Neuronal stem cell (in vitro differentiated cells): ENCODE data around the gene OSGEP.

Experiments used
- DNase-seq: peaks from one replicate; pipeline ENCODE4 v3.0.0-alpha.2; 2013; ENCODE audit warnings: low spot score
- H2AFZ ChIP-seq: one replicate; pipeline ENCODE4 v1.6.1; 2013; ENCODE audit warnings: mild to moderate bottlenecking, low read length, inconsistent platforms
- H2AK5ac ChIP-seq: 2 replicates; pipeline ENCODE4 v1.6.1; 2013; ENCODE audit warnings: low read depth, mild to moderate bottlenecking, inconsistent platforms, low read length, moderate library complexity, mixed read lengths
- H2BK120ac ChIP-seq: 2 replicates; pipeline ENCODE4 v1.6.1; 2013; ENCODE audit warnings: low read depth, mild to moderate bottlenecking, inconsistent platforms, low read length, moderate library complexity, mixed read lengths
- H2BK12ac ChIP-seq: one replicate; pipeline ENCODE4 v1.6.1; 2013; ENCODE audit warnings: low read length, inconsistent platforms
- H2BK15ac ChIP-seq: 2 replicates; pipeline ENCODE4 v1.6.1; 2013; ENCODE audit warnings: mild to moderate bottlenecking, low read length, inconsistent platforms, mixed read lengths
- H2BK5ac ChIP-seq: one replicate; pipeline ENCODE4 v1.6.1; 2013; ENCODE audit warnings: inconsistent platforms, mild to moderate bottlenecking, low read length, moderate library complexity
- H3K14ac ChIP-seq: one replicate; pipeline ENCODE4 v1.6.1; 2013; ENCODE audit warnings: low read length, inconsistent platforms
- H3K18ac ChIP-seq: 2 replicates; pipeline ENCODE4 v1.6.1; 2013; ENCODE audit warnings: low read length, inconsistent platforms
- H3K23ac ChIP-seq: 2 replicates; pipeline ENCODE4 v1.6.1; 2013; ENCODE audit warnings: low read depth, mild to moderate bottlenecking, mixed read lengths, low read length, inconsistent platforms; ENCODE audit not compliant: poor library complexity
- H3K27ac ChIP-seq: replicated peaks from 3 replicates; pipeline ENCODE4 v1.5.1; 2013; ENCODE audit warnings: low read length, inconsistent platforms
- H3K27me3 ChIP-seq, 3 experiments: 2 replicates each; pipeline ENCODE4 v1.6.1; 2013; ENCODE audit warnings: low read length in 3 of 3, mild to moderate bottlenecking in 2 of 3, inconsistent platforms in 1 of 3, low read depth in 1 of 3, mixed read lengths in 1 of 3, moderate library complexity in 1 of 3; ENCODE audit not compliant: control insufficient read depth in 3 of 3, insufficient read depth in 3 of 3
- H3K36me3 ChIP-seq, 2 donors: replicated peaks in 1 of 2; 2 replicates each; pipeline ENCODE4 v1.6.1; 2013; ENCODE audit warnings: low read length in 2 of 2; ENCODE audit not compliant: control insufficient read depth in 2 of 2, insufficient read depth in 2 of 2
- H3K4ac ChIP-seq: 2 replicates; pipeline ENCODE4 v1.6.1; 2013; ENCODE audit warnings: inconsistent platforms, mild to moderate bottlenecking, low read length, moderate library complexity
- H3K4me1 ChIP-seq, 2 donors: 1 replicate in 1 of 2; 2 replicates in 1 of 2; pipeline ENCODE4 v1.6.1; 2013; ENCODE audit warnings: low read length in 2 of 2, low read depth in 1 of 2; ENCODE audit not compliant: control insufficient read depth in 2 of 2, insufficient read depth in 1 of 2
- H3K4me2 ChIP-seq: one replicate; pipeline ENCODE4 v1.6.1; 2013; ENCODE audit warnings: mild to moderate bottlenecking, low read length, inconsistent platforms; ENCODE audit not compliant: insufficient read depth, poor library complexity, severe bottlenecking
- H3K4me3 ChIP-seq, 2 donors: 2 replicates each; pipeline ENCODE4 v1.5.1; 2013; ENCODE audit warnings: low read length in 2 of 2, mild to moderate bottlenecking in 2 of 2, inconsistent platforms in 1 of 2, moderate library complexity in 1 of 2
- H3K79me1 ChIP-seq: one replicate; pipeline ENCODE4 v1.6.1; 2013; ENCODE audit warnings: low read depth, mild to moderate bottlenecking, inconsistent platforms, low read length, moderate library complexity
- H3K9ac ChIP-seq: one replicate; pipeline ENCODE4 v1.6.1; 2013; ENCODE audit warnings: mild to moderate bottlenecking, low read depth, low read length, inconsistent platforms; ENCODE audit not compliant: poor library complexity
- H3K9me3 ChIP-seq, 2 donors: replicated peaks in 1 of 2; 2 replicates each; pipeline versions ENCODE3 to v1.6.1; 2013; ENCODE audit warnings: low read length in 2 of 2, mild to moderate bottlenecking in 2 of 2, inconsistent platforms in 1 of 2, low read depth in 1 of 2, mixed read lengths in 1 of 2, moderate library complexity in 1 of 2; ENCODE audit not compliant: control insufficient read depth in 2 of 2, insufficient read depth in 1 of 2
- H4K8ac ChIP-seq: one replicate; pipeline ENCODE4 v1.6.1; 2013; ENCODE audit warnings: low read depth, mild to moderate bottlenecking, inconsistent platforms, low read length, moderate library complexity
- H4K91ac ChIP-seq: one replicate; pipeline ENCODE4 v1.6.1; 2013; ENCODE audit warnings: low read length, low read depth, mild to moderate bottlenecking, inconsistent platforms; ENCODE audit not compliant: poor library complexity
- whole genome bisulfite sequencing, 2 donors: extraction: QIAGEN DNeasy Blood & Tissue Kit; methylation state at CpG; one replicate each; pipeline ENCODE4 v1.1.7; 2013; ENCODE audit warnings: missing lambda C conversion rate in 2 of 2, mixed read lengths in 1 of 2; ENCODE audit not compliant: insufficient read length in 2 of 2, insufficient replicate concordance in 1 of 2; ENCODE audit errors: extremely low coverage in 2 of 2; 5-methylcytosine and 5-hydroxymethylcytosine counted together

The OSGEP gene

DNA sequence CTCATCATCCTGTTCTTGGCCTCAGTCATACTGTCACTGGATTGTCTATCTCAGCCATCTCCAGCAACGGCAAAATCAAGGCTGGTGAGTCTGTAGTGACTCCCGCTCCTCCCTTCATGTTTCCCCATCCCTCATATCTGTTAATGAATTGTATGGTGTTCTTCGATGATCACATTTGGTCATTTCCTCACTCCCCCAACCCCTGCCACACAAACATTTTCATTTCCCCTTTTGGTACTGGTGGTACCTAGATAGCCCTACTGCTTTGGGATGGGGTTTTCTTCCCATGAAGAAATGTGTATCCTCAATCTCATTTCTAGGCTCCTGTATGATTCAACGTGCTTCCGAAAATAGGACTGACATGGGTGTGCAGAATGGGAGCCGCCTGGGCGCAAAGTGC lies 15.9 kb downstream of the OSGEP start:
- H3K14ac ChIP-seq = no peak overlapping the region
- H4K8ac ChIP-seq = no peak overlapping the region
- WGBS, 2 donors = no CpG with 5 or more reads among the region's 7 CpGs
- peaks cover 0 to 4% of the 10 kb centered on the region in 2 donors for H3K36me3 ChIP-seq
- H3K9me3 ChIP-seq = no peaks in the 10 kb centered on the region
- H4K91ac ChIP-seq = no peak overlapping the region
- no peak overlapping the region for H2BK120ac ChIP-seq
- DNase-seq = no peak
- no peak overlapping the region for H3K9ac ChIP-seq
- no peak overlapping the region for H3K4ac ChIP-seq
- no peak overlapping the region for H3K4me2 ChIP-seq
- H3K27me3 ChIP-seq = peaks cover 0 to 43% (median 10%) of the 10 kb centered on the region in 3 experiments
- no peak overlapping the region for H3K27ac ChIP-seq
- H2BK12ac ChIP-seq = no peak overlapping the region
- H3K79me1 ChIP-seq = no peaks in the 10 kb centered on the region
- no peak overlapping the region for H2BK5ac ChIP-seq
- H2AFZ ChIP-seq = no peak overlapping the region
- no peak overlapping the region for H2AK5ac ChIP-seq
- no peak overlapping the region for H3K18ac ChIP-seq
- no peaks in the 10 kb centered on the region for H3K4me1 ChIP-seq
- no peak overlapping the region for H3K4me3 ChIP-seq
- H2BK15ac ChIP-seq = no peak overlapping the region
- no peak overlapping the region for H3K23ac ChIP-seq

DNA sequence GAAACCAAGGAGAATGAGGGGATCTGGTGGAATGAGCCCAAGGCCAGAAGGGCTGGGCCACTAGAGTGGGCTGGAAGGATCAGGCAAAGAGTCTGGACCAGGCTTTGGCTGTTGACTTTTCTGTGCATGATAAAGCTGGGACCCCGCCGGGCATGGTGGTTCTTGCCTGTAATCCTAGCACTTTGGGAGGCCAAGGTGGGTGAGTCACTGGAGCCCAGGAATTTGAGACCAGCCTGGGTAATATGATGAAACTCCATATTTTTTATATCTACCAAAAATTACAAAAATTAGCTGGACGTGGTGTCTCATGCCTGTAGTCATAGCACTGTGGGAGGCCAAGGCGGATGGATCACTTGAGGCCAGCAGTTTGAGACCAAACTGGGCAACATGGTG lies 18.3 kb downstream of the OSGEP start:
- no peaks in the 10 kb centered on the region for H3K4me1 ChIP-seq
- H3K79me1 ChIP-seq = no peaks in the 10 kb centered on the region
- no peaks in the 10 kb centered on the region for H3K36me3 ChIP-seq
- no peak overlapping the region for H4K91ac ChIP-seq
- H2AK5ac ChIP-seq = no peak overlapping the region
- DNase-seq = no peak
- no peaks in the 10 kb centered on the region for H3K9me3 ChIP-seq
- H3K4me2 ChIP-seq = no peak overlapping the region
- H2BK5ac ChIP-seq = no peak overlapping the region
- no peak overlapping the region for H4K8ac ChIP-seq
- no peak overlapping the region for H3K9ac ChIP-seq
- no peak overlapping the region for H2BK15ac ChIP-seq
- H3K27ac ChIP-seq = no peak overlapping the region
- no peak overlapping the region for H3K14ac ChIP-seq
- H2BK120ac ChIP-seq = no peak overlapping the region
- no peak overlapping the region for H3K4ac ChIP-seq
- H3K23ac ChIP-seq = no peak overlapping the region
- no CpG with 5 or more reads among the region's 4 CpGs for WGBS, 2 donors
- H3K18ac ChIP-seq = no peak overlapping the region
- H3K4me3 ChIP-seq = no peak overlapping the region
- H3K27me3 ChIP-seq = peaks cover 0 to 50% (median 10%) of the 10 kb centered on the region in 3 experiments
- no peak overlapping the region for H2BK12ac ChIP-seq
- no peak overlapping the region for H2AFZ ChIP-seq

DNA sequence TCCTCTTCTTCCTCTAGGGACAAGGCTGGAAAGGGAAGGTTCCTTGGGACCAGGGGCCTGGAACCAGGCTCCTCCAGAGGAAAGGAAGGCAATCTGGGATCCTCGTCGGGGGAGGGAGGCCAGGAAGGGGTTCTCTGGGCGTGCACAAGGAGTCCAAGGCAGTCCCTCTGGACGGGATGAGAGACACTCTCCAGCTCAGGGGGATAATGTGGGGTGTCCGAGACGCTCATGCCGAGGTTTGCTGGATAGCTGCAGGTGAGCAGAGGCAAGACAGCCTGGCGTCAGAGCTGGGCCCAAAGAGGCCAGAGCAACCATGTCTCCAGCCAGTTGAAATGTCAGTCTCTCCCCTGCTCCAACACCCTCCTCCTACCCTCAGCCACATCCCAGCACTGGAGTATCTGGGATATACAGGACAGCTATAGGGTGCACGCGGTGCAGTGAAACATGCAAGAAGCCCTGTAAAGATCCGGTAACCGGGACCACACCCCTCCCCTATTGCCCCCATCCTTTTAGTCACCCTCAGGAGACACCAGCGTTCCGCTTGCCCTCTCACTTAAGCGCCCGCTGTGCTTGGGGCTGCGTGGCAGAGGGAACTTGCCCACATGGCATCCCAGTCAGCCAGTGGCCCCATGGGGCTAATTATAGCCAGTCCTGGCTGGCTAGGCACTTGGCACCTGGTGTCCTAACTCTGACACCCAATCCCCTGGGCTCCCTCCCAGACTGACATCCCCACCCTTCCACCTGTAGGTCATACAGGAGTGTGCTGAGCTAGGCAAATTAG lies 18.8 kb downstream of the OSGEP start, which contains the start of gene KLHL33:
Gene KLHL33 (minus strand): TSS at position 585 of the 781 bp plus-strand sequence. CDS start 355 bp downstream, at position 230.
- peak within 1 kb of the TSS; percentile 84 for H3K14ac ChIP-seq
- no peak within 1 kb of the TSS for H2AK5ac ChIP-seq
- no peak within 1 kb of the TSS for H3K23ac ChIP-seq
- H3K27ac ChIP-seq = no peak within 1 kb of the TSS
- peak within 1 kb of the TSS; percentile 24 for H3K4ac ChIP-seq
- no peaks in the 10 kb centered on the region for H3K79me1 ChIP-seq
- H3K9ac ChIP-seq = no peak within 1 kb of the TSS
- DNase-seq = no peak
- no peaks in the 10 kb centered on the region for H3K36me3 ChIP-seq
- H3K4me1 ChIP-seq = no peaks in the 10 kb centered on the region
- H2BK5ac ChIP-seq = no peak within 1 kb of the TSS
- peak within 1 kb of the TSS in 1 of 2 donors; percentile 44 for H3K4me3 ChIP-seq
- H2BK12ac ChIP-seq = no peak within 1 kb of the TSS
- H3K9me3 ChIP-seq = no peaks in the 10 kb centered on the region
- no peak within 1 kb of the TSS for H2BK120ac ChIP-seq
- WGBS, 2 donors = no CpG with 5 or more reads among the region's 17 CpGs
- peak within 1 kb of the TSS; percentile 24 for H3K4me2 ChIP-seq
- peak within 1 kb of the TSS; percentile 89 for H2AFZ ChIP-seq
- no peak within 1 kb of the TSS for H4K8ac ChIP-seq
- H3K18ac ChIP-seq = peak within 1 kb of the TSS; percentile 72
- no peak within 1 kb of the TSS for H2BK15ac ChIP-seq
- H4K91ac ChIP-seq = no peak within 1 kb of the TSS
- peaks cover 0 to 53% (median 10%) of the 10 kb centered on the region in 3 experiments for H3K27me3 ChIP-seq

DNA sequence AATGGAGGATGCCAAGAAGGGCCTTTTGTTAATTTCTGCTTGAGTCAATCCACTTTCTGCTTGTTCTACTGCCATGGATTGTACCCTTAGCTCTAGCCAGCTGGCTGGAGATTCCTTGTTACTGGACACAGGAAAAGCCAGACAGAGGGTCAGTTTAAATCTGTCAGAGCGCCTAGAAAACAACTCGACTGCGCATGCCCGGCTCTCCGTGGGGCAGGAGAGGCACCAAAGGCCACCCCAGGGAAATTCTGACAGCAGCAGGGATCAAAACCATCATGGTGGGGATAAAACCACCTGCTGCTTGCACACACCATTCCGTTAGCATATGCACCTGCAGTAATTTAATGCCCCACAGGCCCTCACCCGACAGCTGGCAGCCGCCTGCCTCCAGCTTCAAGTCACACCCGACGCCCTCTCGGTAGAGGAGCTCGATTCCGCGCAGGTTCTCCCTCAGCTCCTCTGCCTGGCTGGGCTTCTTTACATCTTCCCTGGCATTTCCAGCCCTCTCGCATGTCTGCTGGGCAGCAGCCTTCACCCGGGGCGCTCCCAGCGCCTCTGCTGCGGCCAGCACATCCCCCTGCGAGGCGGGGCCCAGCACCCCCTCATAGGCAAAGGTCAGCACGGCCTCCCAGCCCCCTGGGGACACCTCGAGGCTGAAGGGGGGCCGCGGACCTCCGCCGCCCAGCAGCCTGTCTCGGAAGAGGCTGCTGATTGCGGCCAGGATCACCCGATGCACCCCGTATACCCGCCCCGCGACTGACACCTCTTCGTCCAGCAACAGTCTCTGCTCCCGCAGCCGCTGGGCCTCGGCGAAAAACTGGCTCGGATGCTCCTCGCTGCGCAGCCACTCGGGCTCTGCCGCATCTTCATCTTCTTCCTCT lies 19.7 kb downstream of the OSGEP start:
- Histone ChIP-seq H4K8ac (no peak overlapping the region), H2BK120ac (no peak overlapping the region), H3K18ac (peak overlapping the region; percentile 72), H2BK15ac (peak overlapping the region; percentile 31), H3K27ac (no peak overlapping the region), H3K36me3 (no peaks in the 10 kb centered on the region), H2BK12ac (no peak overlapping the region), H3K9ac (no peak overlapping the region), H3K4me1 (no peaks in the 10 kb centered on the region), H3K79me1 (no peaks in the 10 kb centered on the region), H4K91ac (no peak overlapping the region), H2AFZ (peak overlapping the region; percentile 89), H3K23ac (no peak overlapping the region), H3K27me3 (peaks cover 0 to 53% (median 10%) of the 10 kb centered on the region in 3 experiments), H3K4me3 (peak overlapping the region in 1 of 2 donors; percentile 44), H2AK5ac (no peak overlapping the region), H3K14ac (no peak overlapping the region), H3K4me2 (peak overlapping the region; percentile 24), H3K9me3 (no peaks in the 10 kb centered on the region), H2BK5ac (no peak overlapping the region), H3K4ac (no peak overlapping the region)
- no peak for DNase-seq
- no CpG with 5 or more reads among the region's 44 CpGs for WGBS, 2 donors
